Nephron (organoid): ENCODE measurements around the gene ASIC5.
"Not testable (repeated sequence)": the region's sequence is repeated elsewhere in the genome, so short reads cannot be mapped to it uniquely, and the experiment has no call there.

ENCODE experiments used
- H3K27ac Mint-ChIP-seq, 3 experiments: 2 replicates each; pipeline ENCODE4 v1.8.0; 2020; ENCODE audit warnings: mixed read lengths in 3 of 3, mild to moderate bottlenecking in 2 of 3, moderate library complexity in 1 of 3
- H3K27me3 Mint-ChIP-seq: 2 replicates; pipeline ENCODE4 v1.8.0; 2021; ENCODE audit warnings: low read depth, mild to moderate bottlenecking, moderate library complexity, mixed read lengths
- H3K36me3 Mint-ChIP-seq: 2 replicates; pipeline ENCODE4 v1.8.0; 2020; ENCODE audit warnings: low read depth, mixed read lengths
- H3K4me1 Mint-ChIP-seq: 2 replicates; pipeline ENCODE4 v1.8.0; 2020; ENCODE audit warnings: mixed read lengths
- H3K4me3 Mint-ChIP-seq, 3 experiments: 2 replicates each; pipeline ENCODE4 v1.8.0; 2020; ENCODE audit warnings: mild to moderate bottlenecking in 3 of 3, mixed read lengths in 3 of 3, moderate library complexity in 2 of 3
- H3K9me3 Mint-ChIP-seq: 2 replicates; pipeline ENCODE4 v1.8.0; 2020; ENCODE audit warnings: mixed read lengths
- CTCF ChIP-seq, 3 experiments: fragments of 200-600 bp; sonication (generic); IDR thresholded peaks; one replicate each; pipeline ENCODE4 v1.5.0; 2021; ENCODE audit warnings: antibody characterized with exemption in 3 of 3; ENCODE audit not compliant: unreplicated experiment in 3 of 3

The ASIC5 gene

DNA sequence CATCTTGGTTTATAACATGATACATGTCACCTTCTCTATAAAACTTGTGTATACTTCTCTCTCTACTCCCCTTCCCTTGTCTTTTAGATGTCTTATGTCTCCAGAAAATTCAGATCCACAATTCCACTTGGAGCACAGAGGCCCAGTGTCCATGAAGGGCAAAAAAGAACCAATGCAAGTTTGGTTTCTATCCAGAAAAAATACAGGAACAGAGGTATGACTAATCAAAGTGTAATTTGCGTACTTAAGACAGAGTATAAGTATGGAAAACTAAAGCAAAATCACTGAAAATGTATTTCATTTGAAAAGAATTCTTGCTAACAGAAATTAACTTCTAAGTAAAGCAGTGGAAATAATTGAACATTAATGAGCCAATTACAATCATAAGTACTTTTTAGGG, 61.1 kb downstream of the ASIC5 start:
- peaks cover 17% of the 10 kb centered on the region for H3K4me1 Mint-ChIP-seq
- H3K27ac Mint-ChIP-seq = no peak overlapping the region
- H3K36me3 Mint-ChIP-seq = peaks cover 32% of the 10 kb centered on the region
- no peak overlapping the region for H3K4me3 Mint-ChIP-seq
- no peaks in the 10 kb centered on the region for H3K27me3 Mint-ChIP-seq
- TF ChIP-seq CTCF (IDR thresholded peaks at IDR 0.05; ENCODE audit: unreplicated experiment in 3 of 3) = no peak
- H3K9me3 Mint-ChIP-seq = no peaks in the 10 kb centered on the region

GRCh38 chr4:155802190-155802959, 63.7 kb downstream of the ASIC5 start:
- H3K36me3 Mint-ChIP-seq = peaks cover 42% of the 10 kb centered on the region
- no peak overlapping the region for H3K4me3 Mint-ChIP-seq
- TF ChIP-seq CTCF (IDR thresholded peaks at IDR 0.05; ENCODE audit: unreplicated experiment in 3 of 3) = no peak
- no peaks in the 10 kb centered on the region for H3K27me3 Mint-ChIP-seq
- peak overlapping the region in 1 of 3 experiments; percentile 83 for H3K27ac Mint-ChIP-seq
- H3K4me1 Mint-ChIP-seq = no peaks in the 10 kb centered on the region
- no peaks in the 10 kb centered on the region for H3K9me3 Mint-ChIP-seq

- Mint-ChIP-seq H3K27ac (no peak overlapping the region), H3K36me3 (peaks cover 47% of the 10 kb centered on the region), H3K27me3 (no peaks in the 10 kb centered on the region), H3K4me1 (peaks cover 3% of the 10 kb centered on the region), H3K4me3 (no peak overlapping the region), H3K9me3 (no peaks in the 10 kb centered on the region)
- no peak for TF ChIP-seq CTCF (IDR thresholded peaks at IDR 0.05; ENCODE audit: unreplicated experiment in 3 of 3)
Measured at GRCh38 chr4:155800685-155801343, 65.3 kb downstream of the ASIC5 start.

- Mint-ChIP-seq H3K9me3 (no peaks in the 10 kb centered on the region), H3K4me3 (no peak overlapping the region), H3K4me1 (peaks cover 4% of the 10 kb centered on the region), H3K36me3 (peaks cover 46% of the 10 kb centered on the region), H3K27me3 (no peaks in the 10 kb centered on the region), H3K27ac (peak overlapping the region in 1 of 3 experiments; percentile 18)
- TF ChIP-seq CTCF (IDR thresholded peaks at IDR 0.05; ENCODE audit: unreplicated experiment in 3 of 3) = no peak
Measured at GRCh38 chr4:155799794-155800123, 66.3 kb downstream of the ASIC5 start.

- Mint-ChIP-seq H3K9me3 (no peaks in the 10 kb centered on the region), H3K36me3 (peaks cover 42% of the 10 kb centered on the region), H3K4me1 (peaks cover 4% of the 10 kb centered on the region), H3K4me3 (no peak overlapping the region), H3K27ac (peak overlapping the region in 1 of 3 experiments; percentile 18), H3K27me3 (no peaks in the 10 kb centered on the region)
- no peak for TF ChIP-seq CTCF (IDR thresholded peaks at IDR 0.05; ENCODE audit: unreplicated experiment in 3 of 3)
Measured at GRCh38 chr4:155799116-155799793, 66.8 kb downstream of the ASIC5 start.

- H3K9me3 Mint-ChIP-seq, H3K27ac Mint-ChIP-seq, H3K4me3 Mint-ChIP-seq, H3K27me3 Mint-ChIP-seq, H3K4me1 Mint-ChIP-seq: not testable (repeated sequence)
- peaks cover 34% of the 10 kb centered on the region for H3K36me3 Mint-ChIP-seq
Measured at GRCh38 chr4:155797581-155797980, 68.5 kb downstream of the ASIC5 start.
